Endothelial cell of umbilical vein (primary cell): Measurements from ENCODE around the gene SAMD1. TPM values are rescaled to one million over a fixed set of nuclear protein-coding genes. Genes with fewer than 3 reads are reported as not detected.

Experiments
- BruUV-seq: library from RNA; stranded (reverse); fragments of 400-500 nt; replicated peaks from 2 replicates; lab custom pipeline; 2021; lab: Mats Ljungman, UMichigan
- CTCF ChIA-PET: fragments of 300-600, 350-600 bp; sonication (Branson Sonifier 250); formaldehyde crosslinking; loops from one replicate; lab custom pipeline; 2021; ENCODE audit warnings: antibody characterized with exemption, inconsistent platforms; lab: Charles Lee
- POLR2A ChIA-PET: fragments of 300-600, 350-600 bp; sonication (Branson Sonifier 250); formaldehyde crosslinking; loops from one replicate; lab custom pipeline; 2021; ENCODE audit warnings: antibody characterized with exemption, inconsistent platforms; lab: Charles Lee
- DNase-seq: peaks from one replicate; pipeline ENCODE4 v3.0.0-alpha.2; 2011; ENCODE audit warnings: low read depth, low spot score
- FAIRE-seq: peaks from 2 replicates; lab custom pipeline; 2011; peaks lifted over from hg19 to GRCh38; lab: Jason Lieb, UNC
- H2AFZ ChIP-seq: 2 replicates; pipeline ENCODE4 v1.6.0; 2012; ENCODE audit warnings: low read depth, low read length, control low read depth, inconsistent platforms
- H3K27ac ChIP-seq: 2 replicates; pipeline ENCODE4 v1.5.1; 2011; ENCODE audit warnings: low read depth, mild to moderate bottlenecking, control low read depth, low read length, moderate library complexity; ENCODE audit not compliant: insufficient read depth
- H3K27me3 ChIP-seq, 2 experiments: 2 replicates each; pipeline versions ENCODE4 v1.6.0 to v1.6.1; 2011; ENCODE audit warnings: low read length in 2 of 2, mixed read lengths in 1 of 2; ENCODE audit not compliant: control insufficient read depth in 2 of 2, insufficient read depth in 2 of 2
- H3K36me3 ChIP-seq, 2 experiments: 2 replicates in 1 of 2; 3 replicates in 1 of 2; pipeline ENCODE4 v1.5.1; 2011; ENCODE audit warnings: low read length in 2 of 2, mild to moderate bottlenecking in 1 of 2, moderate library complexity in 1 of 2; ENCODE audit not compliant: control insufficient read depth in 2 of 2, insufficient read depth in 2 of 2; ENCODE audit errors: extremely low read depth in 1 of 2
- H3K4me1 ChIP-seq: 3 replicates; pipeline ENCODE4 v1.5.1; 2011; ENCODE audit warnings: mild to moderate bottlenecking, low read length; ENCODE audit not compliant: control insufficient read depth, insufficient read depth; ENCODE audit errors: extremely low read depth
- H3K4me2 ChIP-seq: 2 replicates; pipeline ENCODE4 v1.6.1; 2011; ENCODE audit warnings: low read length, control low read depth, mixed read lengths; ENCODE audit not compliant: insufficient read depth
- H3K4me3 ChIP-seq, 3 experiments: fragments of 200-600 bp in 1 of 3; sonication (generic), shearing (Covaris generic) in 1 of 3; replicated peaks in 1 of 3; 2 replicates each; pipeline ENCODE4 v1.5.1; 2011 to 2016; ENCODE audit warnings: control low read depth in 3 of 3, low read length in 3 of 3, mild to moderate bottlenecking in 2 of 3, inconsistent platforms in 1 of 3, low read depth in 1 of 3, moderate library complexity in 1 of 3; ENCODE audit not compliant: insufficient read depth in 1 of 3
- H3K79me2 ChIP-seq: 2 replicates; pipeline ENCODE4 v1.6.0; 2012; ENCODE audit warnings: low read length, inconsistent platforms; ENCODE audit not compliant: control insufficient read depth, insufficient read depth
- H3K9ac ChIP-seq: replicated peaks from 2 replicates; pipeline ENCODE3; 2011; ENCODE audit warnings: low read length, control low read depth; ENCODE audit not compliant: insufficient read depth; ENCODE audit errors: extremely low read depth
- H3K9me1 ChIP-seq: replicated peaks from 3 replicates; pipeline ENCODE4 v1.6.0; 2011; ENCODE audit warnings: mild to moderate bottlenecking, low read length; ENCODE audit not compliant: control insufficient read depth, insufficient read depth; ENCODE audit errors: extremely low read depth
- H3K9me3 ChIP-seq: replicated peaks from 2 replicates; pipeline ENCODE4 v1.5.1; 2012; ENCODE audit warnings: low read length, inconsistent platforms; ENCODE audit not compliant: control insufficient read depth, insufficient read depth
- H4K20me1 ChIP-seq: replicated peaks from 2 replicates; pipeline ENCODE3; 2011; ENCODE audit warnings: mild to moderate bottlenecking, low read length; ENCODE audit not compliant: control insufficient read depth, insufficient read depth; ENCODE audit errors: extremely low read depth
- EZH2 ChIP-seq: IDR thresholded peaks from 2 replicates; pipeline ENCODE4 v1.6.1; 2012; ENCODE audit warnings: borderline replicate concordance, low read depth, mild to moderate bottlenecking, moderate library complexity, low read length, inconsistent platforms; ENCODE audit not compliant: severe bottlenecking
- FOS ChIP-seq: IDR thresholded peaks from 2 replicates; pipeline ENCODE4 v1.6.1; 2011; ENCODE audit warnings: mild to moderate bottlenecking, low read length, moderate library complexity, borderline replicate concordance; ENCODE audit not compliant: insufficient read depth
- GATA2 ChIP-seq: IDR thresholded peaks from 2 replicates; pipeline ENCODE4 v1.7.0; 2011; ENCODE audit warnings: low read depth, mild to moderate bottlenecking, moderate library complexity, mixed read lengths, low read length; ENCODE audit not compliant: insufficient read length, insufficient read depth
- JUN ChIP-seq: IDR thresholded peaks from 2 replicates; pipeline ENCODE4 v1.6.1; 2011; ENCODE audit warnings: borderline replicate concordance, low read depth; ENCODE audit not compliant: insufficient read length, insufficient read depth
- MYC ChIP-seq: IDR thresholded peaks from one replicate; pipeline ENCODE4 v1.6.1; 2011; ENCODE audit warnings: mild to moderate bottlenecking, low read depth, low read length
- POLR2AphosphoS5 ChIP-seq: IDR thresholded peaks from 2 replicates; pipeline ENCODE4 v1.6.1; 2012; ENCODE audit warnings: low read depth, mild to moderate bottlenecking, control low read depth, low read length, moderate library complexity; ENCODE audit not compliant: insufficient read depth
- dilution Hi-C: fragments of 300-500 bp; cut with MboI; formaldehyde crosslinking; loops from one replicate; pipeline ENCODE4 v1.15.0; 2019; ENCODE audit warnings: low sequenced_read_pairs; ENCODE audit not compliant: extremely low pct_ligation_motif_present
- intact Hi-C: fragments of 100-400 bp; cut with micrococcal nuclease; formaldehyde crosslinking; loops from one replicate; pipeline ENCODE4 v1.10.0; 2022
- polyA plus RNA-seq, 4 experiments: library from polyadenylated mRNA; depleted of rRNA in 3 of 4; stranded (reverse) in 3 of 4; unstranded in 1 of 4; fragments of >200 nt; gene quantifications; 2 replicates each; pipeline versions ENCODE4 v1.2.1 to v1.2.3, GENCODE V29; 2011 to 2012; ENCODE audit warnings: missing spikeins in 1 of 4
- total RNA-seq: library from RNA; stranded (reverse); gene quantifications from 2 replicates; pipeline ENCODE4 v1.2.3, GENCODE V29; 2021
- TF ChIP-seq, protein P1 (sequence below), 2 donors: IDR thresholded peaks; 1 replicate in 1 of 2; 2 replicates in 1 of 2; pipeline ENCODE4 v1.5.1; 2011; ENCODE audit warnings: low read length in 2 of 2, mild to moderate bottlenecking in 2 of 2, moderate library complexity in 2 of 2, control low read depth in 1 of 2, inconsistent platforms in 1 of 2, low read depth in 1 of 2; ENCODE audit not compliant: insufficient read depth in 1 of 2; ENCODE audit errors: extremely low read depth in 1 of 2
- TF ChIP-seq, protein P2 (sequence below): IDR thresholded peaks from 2 replicates; pipeline ENCODE4 v1.6.1; 2011; ENCODE audit not compliant: insufficient read depth, insufficient read length

SAMD1 gene
- total and polyA plus RNA-seq, 2 donors (not counting 3 experiments of a cell fraction or from before 2014, with no cell fraction given) = 14.1 to 35.9 TPM

DNA sequence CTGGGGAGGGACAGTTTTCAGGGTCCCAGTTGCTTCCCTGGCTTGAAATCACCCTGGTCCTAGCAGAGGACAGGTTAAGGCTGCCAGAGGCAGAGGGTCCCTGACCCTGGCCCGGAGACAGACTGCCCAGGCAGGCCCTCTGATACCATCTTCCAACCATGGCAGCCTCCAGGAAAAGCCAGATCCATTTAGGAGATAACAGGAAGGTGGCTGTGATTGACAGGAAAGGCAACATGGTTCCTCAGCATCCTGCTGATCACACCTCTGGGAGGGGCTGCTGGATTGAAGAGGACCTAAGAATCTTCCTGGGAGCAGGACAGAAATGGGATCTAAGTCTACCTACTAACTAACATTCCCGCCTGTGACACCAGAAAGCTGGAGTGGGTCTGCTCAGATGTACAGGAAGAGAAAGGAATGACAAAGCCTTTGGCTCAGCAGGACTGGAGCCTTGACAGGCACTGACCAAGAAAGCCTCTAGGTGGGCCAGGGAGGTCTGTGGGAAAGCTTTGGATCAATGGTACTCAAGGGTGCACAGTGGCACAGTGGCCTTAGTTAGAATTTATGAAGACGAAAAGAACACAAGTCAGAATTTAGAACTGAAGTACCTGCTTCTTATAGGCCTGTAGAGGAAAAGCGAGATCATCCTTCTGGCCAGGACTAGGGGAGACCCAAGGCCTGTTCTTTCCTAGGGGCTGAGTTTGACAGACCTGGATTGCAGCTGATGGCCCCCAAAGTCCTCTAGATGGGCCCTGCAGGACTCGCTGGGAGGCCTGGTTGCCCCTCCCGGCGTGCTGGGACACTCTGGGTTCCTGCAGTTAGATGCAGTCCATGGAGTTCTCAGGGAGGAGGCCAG is 29.3 kb upstream of the SAMD1 start:
- Histone ChIP-seq H3K4me3 (no peak overlapping the region), H3K9ac (no peak overlapping the region), H3K36me3 (no peaks in the 10 kb centered on the region), H2AFZ (no peak overlapping the region), H4K20me1 (no peaks in the 10 kb centered on the region), H3K4me2 (no peak overlapping the region), H3K9me1 (no peaks in the 10 kb centered on the region), H3K4me1 (peaks cover 16% of the 10 kb centered on the region), H3K79me2 (peaks cover 18% of the 10 kb centered on the region), H3K27ac (no peak overlapping the region), H3K27me3 (no peaks in the 10 kb centered on the region), H3K9me3 (no peaks in the 10 kb centered on the region)
- FAIRE-seq = no peak
- intact Hi-C loops (no loop called here), dilution Hi-C loops (no loop called here)
- TF ChIP-seq POLR2AphosphoS5 (no peak), JUN (no peak), MYC (no peak), GATA2 (no peak), EZH2 (no peak), FOS (no peak)
- TF ChIP-seq, protein P1, sequence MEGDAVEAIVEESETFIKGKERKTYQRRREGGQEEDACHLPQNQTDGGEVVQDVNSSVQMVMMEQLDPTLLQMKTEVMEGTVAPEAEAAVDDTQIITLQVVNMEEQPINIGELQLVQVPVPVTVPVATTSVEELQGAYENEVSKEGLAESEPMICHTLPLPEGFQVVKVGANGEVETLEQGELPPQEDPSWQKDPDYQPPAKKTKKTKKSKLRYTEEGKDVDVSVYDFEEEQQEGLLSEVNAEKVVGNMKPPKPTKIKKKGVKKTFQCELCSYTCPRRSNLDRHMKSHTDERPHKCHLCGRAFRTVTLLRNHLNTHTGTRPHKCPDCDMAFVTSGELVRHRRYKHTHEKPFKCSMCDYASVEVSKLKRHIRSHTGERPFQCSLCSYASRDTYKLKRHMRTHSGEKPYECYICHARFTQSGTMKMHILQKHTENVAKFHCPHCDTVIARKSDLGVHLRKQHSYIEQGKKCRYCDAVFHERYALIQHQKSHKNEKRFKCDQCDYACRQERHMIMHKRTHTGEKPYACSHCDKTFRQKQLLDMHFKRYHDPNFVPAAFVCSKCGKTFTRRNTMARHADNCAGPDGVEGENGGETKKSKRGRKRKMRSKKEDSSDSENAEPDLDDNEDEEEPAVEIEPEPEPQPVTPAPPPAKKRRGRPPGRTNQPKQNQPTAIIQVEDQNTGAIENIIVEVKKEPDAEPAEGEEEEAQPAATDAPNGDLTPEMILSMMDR (IDR thresholded peaks at IDR 0.05; ENCODE audit: extremely low read depth in 1 of 2, insufficient read depth in 1 of 2, low read depth in 1 of 2, low read length in 2 of 2) = no peak
- TF ChIP-seq, protein P2, sequence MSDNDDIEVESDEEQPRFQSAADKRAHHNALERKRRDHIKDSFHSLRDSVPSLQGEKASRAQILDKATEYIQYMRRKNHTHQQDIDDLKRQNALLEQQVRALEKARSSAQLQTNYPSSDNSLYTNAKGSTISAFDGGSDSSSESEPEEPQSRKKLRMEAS = no peak
- POLR2A ChIA-PET = no interaction called here
- CTCF ChIA-PET = no interaction called here
- no peak for DNase-seq
- BruUV-seq = no TSS peak
